Activated naive CD4-positive, alpha-beta T cell treated with anti-CD3 and anti-CD28 coated beads, Interleukin-2, amount 10 ng/mL, durations not matched to agents 5 hours and 36 hours (primary cell): ENCODE results near the gene MIR17HG. TPM values are rescaled to one million over a fixed set of nuclear protein-coding genes. Genes with fewer than 3 reads are reported as not detected.

Experiments used
- total RNA-seq, 2 experiments: library from RNA; stranded (reverse); gene quantifications; one replicate each; pipeline ENCODE4 v1.2.3, GENCODE V29; 2021

Gene MIR17HG
- 1 to 10 TPM; 9.3 to 9.6 TPM for total RNA-seq

DNA sequence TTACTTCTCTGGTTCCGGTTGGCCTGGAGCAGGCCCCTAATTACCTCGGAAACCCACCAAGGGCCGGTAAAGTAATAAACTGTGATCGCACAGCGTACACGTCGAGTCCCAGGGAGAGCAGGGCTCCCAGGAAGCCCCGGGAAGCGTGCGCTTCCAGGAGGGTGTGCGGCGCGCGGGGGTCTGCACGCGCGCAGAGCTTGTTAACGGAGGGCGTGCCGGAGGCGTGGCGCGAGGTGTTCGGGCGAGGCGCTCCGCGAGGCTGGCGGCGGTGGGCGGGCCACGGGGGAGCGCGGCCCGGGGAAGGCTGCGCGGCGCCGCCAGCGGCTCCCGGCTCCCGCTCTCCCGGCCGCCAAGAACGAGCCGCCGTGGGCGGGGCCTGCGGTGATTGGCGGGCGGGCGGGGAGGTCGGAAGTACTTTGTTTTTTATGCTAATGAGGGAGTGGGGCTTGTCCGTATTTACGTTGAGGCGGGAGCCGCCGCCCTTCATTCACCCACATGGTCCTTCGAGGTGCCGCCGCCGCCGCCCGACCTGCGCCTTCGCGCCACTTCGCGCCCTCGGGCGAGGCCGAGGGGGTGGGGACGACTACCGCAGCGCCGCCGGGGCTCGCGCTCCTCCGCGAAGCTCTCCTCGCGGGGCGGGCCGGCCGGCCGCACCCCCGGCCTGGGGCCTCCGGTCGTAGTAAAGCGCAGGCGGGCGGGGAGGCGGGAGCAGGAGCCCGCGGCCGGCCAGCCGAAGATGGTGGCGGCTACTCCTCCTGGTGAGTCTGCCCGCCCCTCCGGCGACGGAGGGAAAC is at the start of gene MIR17HG:
Gene MIR17HG (plus strand): TSS at position 486 of the 794 bp plus-strand sequence.

DNA sequence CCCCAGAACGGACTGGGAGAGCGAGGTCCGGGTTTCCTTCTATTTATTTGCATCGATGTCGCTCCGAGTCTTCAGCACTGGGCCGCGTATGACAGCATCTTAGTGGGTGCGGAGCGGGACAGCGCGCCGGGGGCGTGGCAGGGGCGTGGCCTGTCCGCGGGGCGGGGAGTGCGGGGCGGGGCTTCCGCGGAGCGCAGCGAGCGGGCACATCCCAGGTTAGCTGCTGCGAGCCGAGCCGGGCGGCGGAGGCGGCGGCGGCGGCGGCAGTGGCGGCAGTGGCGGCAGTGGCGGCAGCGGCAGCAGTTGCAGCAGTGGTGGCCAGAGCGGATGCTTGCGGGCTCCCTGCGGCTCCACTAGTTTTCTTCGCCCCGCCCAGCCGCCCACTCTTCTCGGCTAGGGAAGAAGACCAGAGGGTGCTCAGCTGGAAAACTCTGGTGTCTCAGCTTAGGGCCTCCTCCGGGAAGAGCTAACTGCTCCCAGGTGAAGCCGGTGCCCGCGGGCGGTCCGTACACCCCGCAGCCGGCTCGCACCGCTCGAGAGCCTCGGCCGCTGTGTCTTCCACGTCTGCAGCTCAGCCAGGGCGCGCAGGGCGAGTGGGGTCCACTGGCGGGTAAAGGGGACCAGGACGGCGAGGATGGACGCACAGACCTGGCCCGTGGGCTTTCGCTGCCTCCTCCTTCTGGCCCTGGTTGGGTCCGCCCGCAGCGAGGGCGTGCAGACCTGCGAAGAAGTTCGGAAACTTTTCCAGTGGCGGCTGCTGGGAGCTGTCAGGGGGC is 51.1 kb downstream of the MIR17HG start, which contains the start of gene GPC5:
Gene GPC5 (plus strand): TSS at position 209 of the 776 bp plus-strand sequence.

Other genes with a start within 250 kb of the MIR17HG start
- under 1 TPM in 1 of 2 experiments, not detected in 1; 0.07 TPM for gene GPC5, start 50.9 kb downstream of the MIR17HG start, total RNA-seq